Naive thymus-derived CD4-positive, alpha-beta T cell (primary cell): ENCODE results near the gene TRMT11. TPM values are rescaled to one million over a fixed set of nuclear protein-coding genes. Genes with fewer than 3 reads are reported as not detected.

Experiments used
- ATAC-seq: fragments of 150-1000 bp; cut with Tn5 transposase; 2 replicates; pipeline ENCODE4 v1.10.0; 2021; ENCODE audit warnings: mild to moderate bottlenecking, moderate library complexity
- CTCF ChIA-PET: fragments of 350-600 bp; sonication (Branson Sonifier 250); formaldehyde crosslinking; loops from one replicate; lab custom pipeline; 2021; ENCODE audit warnings: antibody characterized with exemption; lab: Charles Lee
- POLR2A ChIA-PET: fragments of 350-600 bp; sonication (Branson Sonifier 250); formaldehyde crosslinking; loops from one replicate; lab custom pipeline; 2021; ENCODE audit warnings: antibody characterized with exemption, inconsistent platforms; lab: Charles Lee
- DNase-seq, 9 donors: peaks; one replicate each; pipeline versions ENCODE4 v3.0.0 to v3.0.0-alpha.2; 2020 to 2022; ENCODE audit warnings: mixed read lengths in 1 of 9
- H3K27ac ChIP-seq: one replicate; pipeline ENCODE4 v1.7.0; 2013; ENCODE audit warnings: mild to moderate bottlenecking, low read depth, low read length, moderate library complexity
- H3K27me3 ChIP-seq, 2 donors: one replicate each; pipeline ENCODE4 v1.7.0; 2013; ENCODE audit warnings: low read length in 2 of 2, mild to moderate bottlenecking in 2 of 2, moderate library complexity in 2 of 2; ENCODE audit not compliant: control insufficient read depth in 2 of 2, insufficient read depth in 2 of 2
- H3K36me3 ChIP-seq, 3 experiments: 1 replicate in 2 of 3; 2 replicates in 1 of 3; pipeline ENCODE4 v1.7.0; 2013; ENCODE audit warnings: low read length in 3 of 3, mild to moderate bottlenecking in 3 of 3, moderate library complexity in 1 of 3; ENCODE audit not compliant: insufficient read depth in 3 of 3, control insufficient read depth in 2 of 3
- H3K4me1 ChIP-seq, 2 donors: one replicate each; pipeline ENCODE4 v1.7.0; 2013; ENCODE audit warnings: low read length in 2 of 2, mild to moderate bottlenecking in 2 of 2, moderate library complexity in 1 of 2; ENCODE audit not compliant: control insufficient read depth in 2 of 2, insufficient read depth in 2 of 2
- H3K4me3 ChIP-seq: 2 replicates; pipeline ENCODE4 v1.7.0; 2013; ENCODE audit warnings: mild to moderate bottlenecking, low read length
- H3K9me3 ChIP-seq, 3 experiments: 1 replicate in 2 of 3; 2 replicates in 1 of 3; pipeline ENCODE4 v1.7.0; 2013; ENCODE audit warnings: low read length in 3 of 3; ENCODE audit not compliant: control insufficient read depth in 2 of 3
- H3K27ac Mint-ChIP-seq, 9 donors: one replicate each; pipeline ENCODE4 v1.8.0; 2020 to 2022; ENCODE audit warnings: mixed read lengths in 9 of 9, mild to moderate bottlenecking in 8 of 9, moderate library complexity in 5 of 9, inconsistent platforms in 2 of 9
- H3K27me3 Mint-ChIP-seq, 5 donors: one replicate each; pipeline ENCODE4 v1.8.0; 2021 to 2022; ENCODE audit warnings: mixed read lengths in 5 of 5, mild to moderate bottlenecking in 1 of 5
- H3K36me3 Mint-ChIP-seq, 5 donors: one replicate each; pipeline ENCODE4 v1.8.0; 2020 to 2022; ENCODE audit warnings: mixed read lengths in 5 of 5, mild to moderate bottlenecking in 3 of 5, inconsistent platforms in 1 of 5
- H3K4me1 Mint-ChIP-seq, 7 donors: one replicate each; pipeline ENCODE4 v1.8.0; 2020 to 2022; ENCODE audit warnings: mixed read lengths in 7 of 7, mild to moderate bottlenecking in 3 of 7, inconsistent platforms in 1 of 7
- H3K4me3 Mint-ChIP-seq, 10 donors: one replicate each; pipeline ENCODE4 v1.8.0; 2020 to 2022; ENCODE audit warnings: mild to moderate bottlenecking in 10 of 10, mixed read lengths in 10 of 10, moderate library complexity in 6 of 10, inconsistent platforms in 2 of 10
- H3K9me3 Mint-ChIP-seq, 11 donors: one replicate each; pipeline ENCODE4 v1.8.0; 2020 to 2022; ENCODE audit warnings: mixed read lengths in 11 of 11, mild to moderate bottlenecking in 4 of 11, inconsistent platforms in 1 of 11, moderate library complexity in 1 of 11
- intact Hi-C, 2 donors: fragments of 100-400 bp; cut with micrococcal nuclease; formaldehyde crosslinking; loops; one replicate each; pipeline ENCODE4 v1.15.1; 2023
- polyA plus RNA-seq, 2 donors: library from polyadenylated mRNA; unstranded; fragments of 300-500 nt; fragmentation: Illumina TruSeq; gene quantifications; one replicate each; pipeline ENCODE4 v1.2.3, GENCODE V29; 2021
- total RNA-seq, 6 experiments: library from RNA in 5 of 6; stranded (reverse) in 5 of 6; gene quantifications; 1 replicate in 5 of 6; 2 replicates in 1 of 6; pipeline ENCODE4 v1.2.3 and lab custom pipeline; 2021 to 2026

The TRMT11 gene
- total and polyA plus RNA-seq, 7 experiments from 2014 or later = 12.4 to 34.1 (median 17.0) TPM

DNA sequence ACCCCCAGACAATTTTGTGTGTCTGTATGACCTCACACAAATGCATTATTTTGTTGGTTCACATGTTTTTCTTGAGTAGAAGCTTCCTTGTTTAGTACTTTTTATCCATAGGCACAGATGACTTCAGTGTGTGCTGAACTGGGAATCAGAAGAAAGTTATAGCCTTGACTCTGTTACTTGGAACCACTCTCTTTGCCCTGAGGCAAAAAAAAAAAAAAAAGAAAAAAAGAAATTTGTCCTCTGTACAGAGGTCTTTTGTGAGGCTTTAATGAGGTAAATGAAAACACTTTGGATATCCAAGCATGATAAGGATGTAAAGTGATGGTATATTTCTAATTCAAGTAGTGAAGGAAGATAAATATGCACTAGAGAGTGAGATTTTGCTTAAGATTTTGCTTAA, 51.9 kb downstream of the TRMT11 start:
- Mint-ChIP-seq H3K9me3 (peaks cover 0 to 10% (median 3%) of the 10 kb centered on the region in 11 donors), H3K27me3 (no peaks in the 10 kb centered on the region), H3K36me3 (peaks cover 16 to 83% (median 64%) of the 10 kb centered on the region in 5 donors), H3K4me1 (peaks cover 0 to 6% (median 5%) of the 10 kb centered on the region in 7 donors), H3K27ac (no peak overlapping the region), H3K4me3 (no peak overlapping the region)
- POLR2A ChIA-PET = no interaction called here
- intact Hi-C loops = no loop called here
- Histone ChIP-seq H3K36me3 (peaks cover 0 to 26% (median 0%) of the 10 kb centered on the region in 3 experiments), H3K27me3 (no peaks in the 10 kb centered on the region), H3K27ac (no peak overlapping the region), H3K4me1 (no peaks in the 10 kb centered on the region), H3K4me3 (no peak overlapping the region), H3K9me3 (no peaks in the 10 kb centered on the region)
- DNase-seq = no peak
- ATAC-seq = no peak
- CTCF ChIA-PET = no interaction called here

DNA sequence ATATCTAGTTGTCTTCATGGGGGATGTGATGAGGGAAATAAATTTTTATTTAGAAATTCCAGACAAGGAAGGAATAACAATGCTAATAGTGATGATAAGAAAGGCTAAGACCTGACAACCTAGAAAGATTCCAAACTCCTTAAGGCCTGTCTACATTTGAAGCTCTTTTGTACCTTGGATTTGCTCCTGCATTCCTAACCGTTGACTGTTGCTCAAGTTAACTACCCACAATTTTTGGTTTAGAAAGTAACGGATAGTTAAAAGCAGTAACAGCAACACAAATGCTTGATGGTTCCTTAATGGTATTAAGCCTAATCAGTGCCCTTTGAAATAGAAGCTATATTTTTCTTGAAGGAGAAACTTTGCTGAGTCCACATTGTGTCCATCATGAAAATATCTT, 52.9 kb downstream of the TRMT11 start:
- peaks cover 0 to 26% (median 0%) of the 10 kb centered on the region in 3 experiments for H3K36me3 ChIP-seq
- Mint-ChIP-seq H3K27me3 (no peaks in the 10 kb centered on the region), H3K4me3 (no peak overlapping the region), H3K4me1 (peaks cover 0 to 4% (median 0%) of the 10 kb centered on the region in 7 donors), H3K27ac (no peak overlapping the region), H3K9me3 (peaks cover 0 to 12% (median 4%) of the 10 kb centered on the region in 11 donors), H3K36me3 (peaks cover 18 to 79% (median 66%) of the 10 kb centered on the region in 5 donors)
- no peak overlapping the region for H3K27ac ChIP-seq
- H3K27me3 ChIP-seq = no peaks in the 10 kb centered on the region
- no peak overlapping the region for H3K4me3 ChIP-seq
- DNase-seq (no peak), ATAC-seq (no peak)
- intact Hi-C loops = no loop called here
- ChIA-PET POLR2A (no interaction called here), CTCF (no interaction called here)
- H3K4me1 ChIP-seq = no peaks in the 10 kb centered on the region
- no peaks in the 10 kb centered on the region for H3K9me3 ChIP-seq

DNA sequence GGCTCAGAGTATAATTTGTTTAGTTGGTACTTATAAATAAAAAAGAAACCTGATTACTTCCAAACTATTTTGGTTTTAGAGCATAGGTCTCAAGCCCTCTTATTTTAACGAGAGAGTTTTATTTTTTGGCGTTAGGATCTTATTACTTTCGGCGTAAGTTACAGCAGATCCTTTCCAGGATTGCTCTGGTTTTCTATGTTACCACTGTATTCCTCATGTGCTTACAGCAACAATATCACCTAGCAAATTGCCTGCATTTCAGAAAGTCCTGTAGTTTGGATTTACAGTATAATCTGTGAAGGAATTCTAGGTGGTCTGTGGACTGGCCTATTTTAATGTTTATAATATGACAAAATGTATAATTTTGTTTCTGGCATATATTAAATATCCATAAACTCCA, 54.1 kb downstream of the TRMT11 start:
- Mint-ChIP-seq H3K36me3 (peaks cover 21 to 79% (median 62%) of the 10 kb centered on the region in 5 donors), H3K27me3 (no peaks in the 10 kb centered on the region), H3K4me1 (peaks cover 0 to 2% (median 0%) of the 10 kb centered on the region in 7 donors), H3K9me3 (peaks cover 0 to 15% (median 4%) of the 10 kb centered on the region in 11 donors), H3K4me3 (no peak overlapping the region), H3K27ac (no peak overlapping the region)
- ChIA-PET CTCF (interaction anchor here (0.7 kb wide), 1 partner anchor 44 kb away, joined by 4 read pairs; no protein-coding TSS in a partner anchor), POLR2A (no interaction called here)
- Histone ChIP-seq H3K27me3 (no peaks in the 10 kb centered on the region), H3K4me3 (no peak overlapping the region), H3K27ac (no peak overlapping the region), H3K36me3 (peaks cover 0 to 26% (median 0%) of the 10 kb centered on the region in 3 experiments), H3K9me3 (no peaks in the 10 kb centered on the region), H3K4me1 (no peaks in the 10 kb centered on the region)
- intact Hi-C loops = no loop called here
- ATAC-seq (no peak), DNase-seq (no peak)

DNA sequence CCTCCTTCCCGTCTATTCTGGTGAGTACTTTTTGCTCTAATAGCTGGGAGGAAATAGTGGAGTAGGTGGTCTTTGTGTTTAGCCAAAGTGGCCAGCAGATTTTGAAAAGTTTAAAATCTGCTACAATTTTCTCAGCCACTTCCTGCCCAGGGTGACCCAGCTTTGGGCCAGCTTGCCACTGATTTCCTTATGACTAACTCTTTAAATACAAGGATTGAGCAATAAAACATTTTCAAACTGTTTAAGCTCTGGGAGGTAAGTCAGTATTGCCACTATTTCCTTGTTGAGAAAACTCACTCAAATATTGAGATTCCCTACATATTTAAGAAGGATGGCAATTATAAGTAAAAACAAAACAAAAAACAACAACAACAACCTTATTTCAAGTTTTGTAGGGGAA, 54.5 kb downstream of the TRMT11 start:
- no peak overlapping the region for H3K27ac Mint-ChIP-seq
- no peak overlapping the region for H3K27ac ChIP-seq
- H3K36me3 Mint-ChIP-seq = peaks cover 21 to 79% (median 65%) of the 10 kb centered on the region in 5 donors
- no peaks in the 10 kb centered on the region for H3K27me3 Mint-ChIP-seq
- ATAC-seq (peak; percentile 64), DNase-seq (no peak)
- intact Hi-C loops = no loop called here
- CTCF ChIA-PET = no interaction called here
- POLR2A ChIA-PET = no interaction called here
- H3K27me3 ChIP-seq = no peaks in the 10 kb centered on the region
- H3K4me1 Mint-ChIP-seq = peaks cover 0 to 2% (median 0%) of the 10 kb centered on the region in 7 donors
- H3K36me3 ChIP-seq = peaks cover 0 to 25% (median 0%) of the 10 kb centered on the region in 3 experiments
- H3K4me3 ChIP-seq = no peak overlapping the region
- H3K9me3 ChIP-seq = no peaks in the 10 kb centered on the region
- H3K9me3 Mint-ChIP-seq = peaks cover 0 to 15% (median 4%) of the 10 kb centered on the region in 11 donors
- H3K4me1 ChIP-seq = no peaks in the 10 kb centered on the region
- no peak overlapping the region for H3K4me3 Mint-ChIP-seq

DNA sequence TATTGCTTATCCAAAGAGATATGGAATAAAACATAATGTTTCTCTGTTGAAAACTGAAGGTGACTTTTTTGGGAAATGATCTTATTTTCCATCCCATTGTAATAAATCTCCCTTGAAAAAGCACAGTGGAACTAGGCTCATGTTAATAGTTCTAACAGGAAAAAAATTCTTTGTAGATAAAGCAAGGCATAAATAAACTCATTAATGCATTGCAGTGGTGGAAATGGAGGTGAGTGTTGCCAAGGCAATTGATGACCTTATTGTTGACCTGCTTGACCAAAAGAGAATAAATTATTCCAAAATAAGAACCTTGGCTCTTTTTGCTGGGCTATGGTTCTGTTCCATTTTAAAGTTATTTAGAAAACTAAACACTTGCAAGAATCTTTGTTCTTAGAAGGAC, 55.2 kb downstream of the TRMT11 start:
- ChIA-PET CTCF (no interaction called here), POLR2A (no interaction called here)
- Histone ChIP-seq H3K27me3 (no peaks in the 10 kb centered on the region), H3K4me1 (no peaks in the 10 kb centered on the region), H3K27ac (no peak overlapping the region), H3K9me3 (no peaks in the 10 kb centered on the region), H3K36me3 (peaks cover 0 to 25% (median 0%) of the 10 kb centered on the region in 3 experiments), H3K4me3 (no peak overlapping the region)
- no peaks in the 10 kb centered on the region for H3K27me3 Mint-ChIP-seq
- peaks cover 0 to 2% (median 0%) of the 10 kb centered on the region in 7 donors for H3K4me1 Mint-ChIP-seq
- H3K36me3 Mint-ChIP-seq = peaks cover 15 to 79% (median 61%) of the 10 kb centered on the region in 5 donors
- intact Hi-C loops = no loop called here
- no peak overlapping the region for H3K27ac Mint-ChIP-seq
- no peak overlapping the region for H3K4me3 Mint-ChIP-seq
- ATAC-seq (no peak), DNase-seq (no peak)
- peaks cover 0 to 15% (median 4%) of the 10 kb centered on the region in 11 donors for H3K9me3 Mint-ChIP-seq

DNA sequence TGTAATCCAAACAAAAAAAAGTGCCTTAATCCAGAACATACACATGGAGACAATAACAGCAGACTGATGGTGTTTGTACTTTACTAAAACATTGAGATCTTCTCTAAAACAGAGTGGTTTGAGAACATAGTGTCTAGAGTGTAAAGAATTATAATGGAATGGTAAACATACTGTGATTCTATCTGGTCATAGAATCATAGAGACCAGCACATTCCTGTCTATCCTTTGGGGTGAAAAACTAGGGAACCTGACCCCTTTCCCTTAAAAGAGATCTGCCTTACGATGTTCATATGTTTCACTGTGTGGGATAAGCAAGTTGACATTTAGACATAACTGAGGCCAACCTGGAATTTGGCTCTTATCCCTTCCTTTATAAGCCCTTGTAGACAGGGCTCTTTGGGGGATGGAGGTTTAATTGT, 55.7 kb downstream of the TRMT11 start:
- Histone ChIP-seq H3K4me1 (no peaks in the 10 kb centered on the region), H3K36me3 (peaks cover 0 to 30% (median 0%) of the 10 kb centered on the region in 3 experiments), H3K4me3 (no peak overlapping the region), H3K27me3 (no peaks in the 10 kb centered on the region), H3K27ac (no peak overlapping the region), H3K9me3 (no peaks in the 10 kb centered on the region)
- Mint-ChIP-seq H3K27me3 (no peaks in the 10 kb centered on the region), H3K9me3 (peaks cover 0 to 15% (median 4%) of the 10 kb centered on the region in 11 donors), H3K4me1 (peaks cover 0 to 2% (median 0%) of the 10 kb centered on the region in 7 donors), H3K27ac (no peak overlapping the region), H3K36me3 (peaks cover 15 to 79% (median 63%) of the 10 kb centered on the region in 5 donors), H3K4me3 (no peak overlapping the region)
- ChIA-PET CTCF (no interaction called here), POLR2A (no interaction called here)
- intact Hi-C loops = no loop called here
- no peak for ATAC-seq
- no peak for DNase-seq

DNA sequence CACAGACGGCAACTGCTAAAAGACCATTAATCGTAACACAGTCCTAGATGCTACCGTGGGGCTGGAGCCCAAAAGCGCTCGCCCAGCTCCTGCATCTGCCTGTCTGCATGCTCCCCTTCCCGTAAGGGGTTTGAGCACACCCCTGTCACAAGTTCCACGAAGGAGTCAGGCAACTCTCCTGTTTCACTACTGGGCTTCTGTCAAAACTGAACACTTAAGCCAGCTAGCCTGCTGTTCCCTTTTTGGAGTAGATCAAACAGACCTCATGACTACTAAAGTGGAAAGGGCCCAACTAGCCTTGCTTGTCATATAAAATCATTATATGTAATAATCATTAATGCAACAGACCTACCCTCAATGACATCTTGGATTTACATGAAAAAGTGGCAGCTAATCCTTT, 61.3 kb downstream of the TRMT11 start:
- ChIA-PET POLR2A (no interaction called here), CTCF (no interaction called here)
- intact Hi-C loops = no loop called here
- DNase-seq = no peak
- no peak overlapping the region for H3K4me3 ChIP-seq
- no peaks in the 10 kb centered on the region for H3K4me1 ChIP-seq
- H3K36me3 ChIP-seq = peaks cover 0 to 16% (median 0%) of the 10 kb centered on the region in 3 experiments
- no peak overlapping the region for H3K4me3 Mint-ChIP-seq
- peaks cover 0 to 7% (median 1%) of the 10 kb centered on the region in 11 donors for H3K9me3 Mint-ChIP-seq
- ATAC-seq = no peak
- no peak overlapping the region for H3K27ac Mint-ChIP-seq
- no peaks in the 10 kb centered on the region for H3K27me3 Mint-ChIP-seq
- no peak overlapping the region for H3K27ac ChIP-seq
- peaks cover 16 to 77% (median 48%) of the 10 kb centered on the region in 5 donors for H3K36me3 Mint-ChIP-seq
- H3K4me1 Mint-ChIP-seq = peaks cover 0 to 12% (median 0%) of the 10 kb centered on the region in 7 donors
- no peaks in the 10 kb centered on the region for H3K27me3 ChIP-seq
- H3K9me3 ChIP-seq = no peaks in the 10 kb centered on the region
